K562 (cell line): ENCODE results near the gene GSX2. TPM values are rescaled to one million over a fixed set of nuclear protein-coding genes. Genes with fewer than 3 reads are reported as not detected.

ENCODE experiments used
- ATAC-seq: fragments of 200-7000 bp; cut with Tn5 transposase; 3 replicates; pipeline ENCODE4 v1.9.1; 2020; ENCODE audit warnings: moderate library complexity
- BruUV-seq: library from RNA; stranded (reverse); fragments of 400-500 nt; replicated peaks from 2 replicates; lab custom pipeline; 2021; lab: Mats Ljungman, UMichigan
- CTCF ChIA-PET: fragments of 300-600 bp; formaldehyde crosslinking; extraction: SDS; loops from one replicate; lab custom pipeline; 2021; ENCODE audit warnings: low intra/inter-chr PET ratio; lab: Yijun Ruan, JAX
- POLR2A ChIA-PET: fragments of 300-600, 350-650 bp; sonication (Branson Sonifier 250); formaldehyde crosslinking; extraction: SDS; loops from one replicate; lab custom pipeline; 2021; ENCODE audit warnings: antibody characterized with exemption, inconsistent platforms; lab: Yijun Ruan, JAX
- DNase-seq, 4 experiments: peaks; one replicate each; pipeline versions ENCODE4 v3.0.0 to v3.0.0-alpha.2; 2011 to 2018; ENCODE audit warnings: low spot score in 3 of 4, mixed read lengths in 3 of 4; ENCODE audit errors: extremely low read depth in 1 of 4
- FAIRE-seq: peaks from 2 replicates; lab custom pipeline; 2011; peaks lifted over from hg19 to GRCh38; lab: Jason Lieb, UNC
- H2AFZ ChIP-seq: 2 replicates; pipeline ENCODE4 v1.6.0; 2011; ENCODE audit warnings: low read depth, low read length, control low read depth, inconsistent platforms
- H3K27ac ChIP-seq: fragments of 200-600 bp; 3 replicates; pipeline ENCODE4 v1.8.0; 2011; ENCODE audit warnings: low read depth, mild to moderate bottlenecking, control low read depth, inconsistent platforms, low read length, moderate library complexity, mixed read lengths; ENCODE audit errors: extremely low read depth
- H3K27me3 ChIP-seq, 2 experiments: fragments of 300-600 bp in 1 of 2; 2 replicates in 1 of 2; 3 replicates in 1 of 2; pipeline versions ENCODE4 v1.6.0 to v1.8.0; 2011; ENCODE audit warnings: inconsistent platforms in 2 of 2, low read length in 2 of 2, mild to moderate bottlenecking in 1 of 2, mixed read lengths in 1 of 2, moderate library complexity in 1 of 2; ENCODE audit not compliant: control insufficient read depth in 2 of 2, insufficient read depth in 2 of 2
- H3K36me3 ChIP-seq: fragments of 300-600 bp; 3 replicates; pipeline ENCODE4 v1.8.0; 2011; ENCODE audit warnings: mild to moderate bottlenecking, low read length, inconsistent platforms; ENCODE audit not compliant: control insufficient read depth, insufficient read depth
- H3K4me1 ChIP-seq, 2 experiments: fragments of 200-600 bp in 1 of 2; replicated peaks in 1 of 2; 2 replicates in 1 of 2; 3 replicates in 1 of 2; pipeline versions ENCODE4 v1.5.1 to v1.8.0; 2011; ENCODE audit warnings: inconsistent platforms in 2 of 2, low read length in 2 of 2, mild to moderate bottlenecking in 1 of 2, mixed read lengths in 1 of 2, moderate library complexity in 1 of 2; ENCODE audit not compliant: control insufficient read depth in 2 of 2, insufficient read depth in 2 of 2
- H3K4me2 ChIP-seq: 2 replicates; pipeline ENCODE4 v1.6.1; 2011; ENCODE audit warnings: low read length, control low read depth, inconsistent platforms, mixed read lengths; ENCODE audit not compliant: insufficient read depth
- H3K4me3 ChIP-seq: fragments of 200-600 bp; sonication (generic), shearing (Covaris generic); 2 replicates; pipeline ENCODE4 v1.5.1; 2016; ENCODE audit warnings: control low read depth, inconsistent platforms
- H3K79me2 ChIP-seq: fragments of 200-600 bp; 3 replicates; pipeline ENCODE4 v1.8.0; 2011; ENCODE audit warnings: low read length, inconsistent platforms; ENCODE audit not compliant: control insufficient read depth, insufficient read depth
- H3K9ac ChIP-seq, 2 experiments: 2 replicates each; pipeline versions ENCODE4 v1.6.0 to v1.6.1; 2011; ENCODE audit warnings: low read depth in 2 of 2, low read length in 2 of 2, control low read depth in 1 of 2, inconsistent platforms in 1 of 2, mild to moderate bottlenecking in 1 of 2, mixed read lengths in 1 of 2; ENCODE audit not compliant: insufficient read depth in 1 of 2
- H3K9me1 ChIP-seq: one replicate; pipeline ENCODE4 v1.6.0; 2011; ENCODE audit warnings: inconsistent platforms, mild to moderate bottlenecking, low read length, moderate library complexity; ENCODE audit not compliant: control insufficient read depth, insufficient read depth
- H3K9me3 ChIP-seq: replicated peaks from 2 replicates; pipeline ENCODE4 v1.5.1; 2011; ENCODE audit warnings: low read depth, low read length, inconsistent platforms; ENCODE audit not compliant: control insufficient read depth, insufficient read depth
- H4K20me1 ChIP-seq: replicated peaks from 2 replicates; pipeline ENCODE4 v1.6.1; 2011; ENCODE audit warnings: low read length, inconsistent platforms, mixed read lengths; ENCODE audit not compliant: control insufficient read depth, insufficient read depth
- BRF2 ChIP-seq: IDR thresholded peaks from 3 replicates; pipeline ENCODE4 v1.6.1; 2011; ENCODE audit warnings: borderline replicate concordance, mild to moderate bottlenecking; ENCODE audit not compliant: insufficient read length, insufficient read depth
- E2F4 ChIP-seq: sonication (generic); formaldehyde crosslinking; IDR thresholded peaks from 2 replicates; pipeline ENCODE4 v1.8.0; 2022; ENCODE audit warnings: mild to moderate bottlenecking, low read depth, missing genetic modification reagents
- EP300 ChIP-seq: IDR thresholded peaks from 2 replicates; pipeline ENCODE4 v1.6.1; 2012; ENCODE audit warnings: low read length, improper control_type of control experiment
- FOXA3 ChIP-seq, 2 experiments: fragments of 450-650 bp in 1 of 2; sonication (generic) in 1 of 2; formaldehyde crosslinking; IDR thresholded peaks in 1 of 2; conservative IDR thresholded peaks in 1 of 2; 2 replicates each; pipeline versions ENCODE4 v1.4.0 to v1.8.0; 2020 to 2022; ENCODE audit warnings: mild to moderate bottlenecking in 2 of 2, missing genetic modification reagents in 1 of 2
- GTF2F1 ChIP-seq: IDR thresholded peaks from 2 replicates; pipeline ENCODE4 v1.6.1; 2011; ENCODE audit warnings: low read depth, low read length, improper control_type of control experiment
- HDAC3 ChIP-seq: fragments of 450-650 bp; IDR thresholded peaks from 2 replicates; pipeline ENCODE4 v1.6.1; 2018; ENCODE audit warnings: borderline replicate concordance, mild to moderate bottlenecking, moderate library complexity; ENCODE audit not compliant: partially characterized antibody
- HNRNPH1 ChIP-seq: fragments of 200-400 bp; formaldehyde crosslinking; optimal IDR thresholded peaks from 2 replicates; pipeline ENCODE3; 2017; ENCODE audit warnings: low read depth, mild to moderate bottlenecking, low read length, moderate library complexity
- MCM2 ChIP-seq: fragments of 450-650 bp; IDR thresholded peaks from 2 replicates; pipeline ENCODE4 v1.6.1; 2017; ENCODE audit warnings: low read depth, mild to moderate bottlenecking
- SAFB ChIP-seq: fragments of 200-400 bp; formaldehyde crosslinking; IDR thresholded peaks from 2 replicates; pipeline ENCODE4 v1.6.1; 2017; ENCODE audit warnings: low read depth, low read length, borderline replicate concordance
- SAFB2 ChIP-seq: fragments of 200-400 bp; formaldehyde crosslinking; IDR thresholded peaks from 2 replicates; pipeline ENCODE4 v1.6.1; 2018; ENCODE audit warnings: borderline replicate concordance, low read length, low read depth, moderate library complexity; ENCODE audit not compliant: severe bottlenecking
- U2AF2 ChIP-seq: fragments of 200-400 bp; formaldehyde crosslinking; optimal IDR thresholded peaks from 2 replicates; pipeline ENCODE3; 2017; ENCODE audit warnings: low read depth, mild to moderate bottlenecking, low read length
- ZNF384 ChIP-seq: IDR thresholded peaks from 2 replicates; pipeline ENCODE4 v1.6.1; 2012; ENCODE audit warnings: low read depth, low read length, improper control_type of control experiment
- ZNF551 ChIP-seq: fragments of 250-450 bp; sonication (Bioruptor Pico); IDR thresholded peaks from 2 replicates; pipeline ENCODE4 v1.5.0; 2021; ENCODE audit warnings: mild to moderate bottlenecking, moderate library complexity
- ZNF707 ChIP-seq: fragments of 250-450 bp; sonication (Bioruptor Pico); conservative IDR thresholded peaks from 2 replicates; pipeline ENCODE4 v1.8.0; 2022; ENCODE audit warnings: inconsistent platforms, mild to moderate bottlenecking, moderate library complexity
- ZSCAN32 ChIP-seq: fragments of 450-650 bp; formaldehyde crosslinking; IDR thresholded peaks from 2 replicates; pipeline ENCODE4 v1.4.0; 2020; ENCODE audit warnings: mild to moderate bottlenecking, moderate library complexity
- in situ Hi-C: fragments of 300-500 bp; cut with MboI; formaldehyde crosslinking; loops from 4 replicates; pipeline ENCODE4 v1.15.0; 2018; ENCODE audit warnings: inconsistent platforms, mixed read lengths
- intact Hi-C: fragments of 100-400 bp; cut with micrococcal nuclease; formaldehyde crosslinking; loops from 2 replicates; pipeline ENCODE4 v1.14.2; 2022
- polyA plus RNA-seq, 8 experiments: library from polyadenylated mRNA; depleted of rRNA in 4 of 8; stranded (reverse) in 5 of 8; unstranded in 3 of 8; fragments of >200 nt; fragmentation: Nextera tagmentation in 2 of 8; fragmentation: Illumina TruSeq in 1 of 8; extraction: Ambion mirVana in 2 of 8; extraction: Trizol in 1 of 8; gene quantifications; 2 replicates each; pipeline versions ENCODE4 v1.2.1 to v1.2.3, GENCODE V29; 2011 to 2014; ENCODE audit warnings: inconsistent platforms in 1 of 8, missing spikeins in 1 of 8
- total RNA-seq, 7 experiments: library from RNA; depleted of rRNA in 6 of 7; stranded (reverse); fragments of >200 nt in 6 of 7; fragmentation: Illumina TruSeq in 2 of 7; extraction: Trizol in 2 of 7; gene quantifications; 2 replicates each; pipeline versions ENCODE4 v1.2.1 to v1.2.3, GENCODE V29; 2011 to 2021; ENCODE audit warnings: low replicate concordance in 1 of 7
- TF ChIP-seq, protein P1 (sequence below): fragments of 250-450 bp; sonication (Bioruptor Pico); IDR thresholded peaks from 2 replicates; pipeline ENCODE4 v1.5.0; 2021; ENCODE audit warnings: mild to moderate bottlenecking, moderate library complexity

Gene GSX2
- total and polyA plus RNA-seq, 9 of the 15 experiments (the other 6 are each of a cell fraction or from before 2014, with no cell fraction given) = not detected

DNA sequence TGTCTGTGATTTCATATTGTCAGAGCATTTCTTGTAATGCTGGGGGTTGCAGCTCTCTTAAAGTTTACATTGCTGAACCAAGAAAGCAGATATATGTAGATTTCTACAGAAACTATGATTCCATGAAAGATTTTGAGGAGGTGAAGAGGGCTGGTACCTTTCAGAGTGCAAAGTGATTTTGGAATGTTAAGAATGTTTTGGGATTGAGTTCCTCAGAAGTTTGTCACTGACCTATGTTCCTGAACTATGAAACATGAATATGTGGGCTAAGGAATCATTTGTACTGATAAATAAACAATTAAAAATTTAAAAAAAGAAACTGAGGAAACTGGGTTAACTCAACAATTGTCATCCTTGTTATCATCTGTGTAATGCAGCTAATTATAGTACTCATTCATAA lies 23.3 kb upstream of the GSX2 start:
- no TSS peak for BruUV-seq
- Histone ChIP-seq H4K20me1 (no peaks in the 10 kb centered on the region), H3K9me1 (no peaks in the 10 kb centered on the region), H3K4me2 (no peak overlapping the region), H3K36me3 (no peaks in the 10 kb centered on the region), H3K4me3 (no peak overlapping the region), H3K27ac (no peak overlapping the region), H3K9me3 (no peaks in the 10 kb centered on the region), H3K27me3 (peaks cover 7% of the 10 kb centered on the region in 2 experiments; a peak in 3 of 5 replicates), H3K79me2 (no peaks in the 10 kb centered on the region), H2AFZ (no peak overlapping the region), H3K9ac (no peak overlapping the region), H3K4me1 (no peaks in the 10 kb centered on the region)
- in situ Hi-C loops = no loop called here
- TF ChIP-seq ZSCAN32 (no peak), SAFB2 (no peak), BRF2 (no peak), FOXA3 (CRISPR knock-in tag; conservative IDR thresholded peaks at IDR 0.05 in 1 of 2, IDR thresholded peaks at IDR 0.05 in 1 of 2) (no peak), HDAC3 (no peak), ZNF707 (CRISPR knock-in tag) (no peak), U2AF2 (no peak), HNRNPH1 (no peak), ZNF384 (no peak), ZNF551 (no peak), GTF2F1 (no peak), E2F4 (CRISPR knock-in tag) (no peak), SAFB (no peak), EP300 (no peak), MCM2 (no peak)
- TF ChIP-seq, protein P1, sequence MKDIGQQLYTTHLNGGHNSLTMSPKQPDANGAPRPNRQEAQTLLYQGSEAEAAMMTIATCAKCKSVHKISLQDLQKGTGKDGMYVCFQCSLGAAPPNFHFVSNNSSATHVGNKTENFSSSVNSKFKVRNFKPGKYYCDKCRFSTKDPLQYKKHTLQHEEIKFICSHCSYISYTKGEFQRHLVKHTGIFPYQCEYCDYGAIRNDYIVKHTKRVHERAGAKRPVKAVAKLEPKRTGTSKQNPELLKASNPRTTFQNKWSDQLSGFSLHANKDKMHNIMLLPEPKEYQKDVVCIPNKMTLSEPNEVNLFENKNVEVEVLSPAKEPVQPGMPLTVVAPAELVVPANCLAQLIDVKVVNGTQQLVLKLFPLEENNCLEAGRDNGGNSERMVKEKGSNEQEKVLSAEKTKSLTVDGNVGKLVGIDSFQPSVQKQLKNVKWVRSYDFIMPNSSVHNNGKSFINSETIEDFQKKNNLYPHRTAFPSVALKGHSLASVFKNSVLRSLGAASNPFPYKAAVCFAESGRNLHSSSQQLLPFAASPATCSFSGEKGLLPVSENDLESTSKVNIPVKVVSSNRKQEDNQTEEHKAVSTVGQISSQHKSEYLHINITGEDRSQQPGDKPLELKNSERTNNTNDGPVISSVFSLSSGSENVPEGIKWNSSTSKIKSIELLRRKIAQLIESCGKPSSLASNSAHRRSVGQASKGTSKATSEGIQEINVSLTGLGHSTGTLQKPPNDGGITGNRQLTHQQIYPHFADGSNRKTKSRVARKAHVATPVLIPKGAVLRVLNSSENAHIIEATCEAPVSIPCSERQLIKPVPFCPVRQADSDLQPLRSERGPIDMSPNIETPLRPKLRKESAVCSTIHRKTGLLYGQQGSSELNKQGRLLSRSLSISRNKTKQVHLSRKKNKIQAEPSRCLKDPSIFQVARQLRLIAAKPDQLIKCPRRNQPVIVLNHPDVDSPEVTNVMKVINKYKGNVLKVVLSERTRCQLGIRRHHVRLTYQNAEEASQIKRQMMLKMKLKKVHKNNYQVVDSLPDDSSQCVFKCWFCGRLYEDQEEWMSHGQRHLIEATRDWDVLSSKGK (CRISPR knock-in tag) = no peak
- ATAC-seq = no peak
- ChIA-PET POLR2A (interaction anchor here (0.5 kb wide), 1 partner anchor 10 kb away, joined by 3 read pairs; no protein-coding TSS in a partner anchor), CTCF (no interaction called here)
- intact Hi-C loops = no loop called here
- no peak for DNase-seq
- FAIRE-seq = no peak
